NCI-H1048 (cell line): ENCODE results near the gene TMA7.
A peak's percentile ranks its signal among the peaks of the same experiment; 100 is the strongest.
"Not testable (repeated sequence)": the region's sequence is repeated elsewhere in the genome, so short reads cannot be mapped to it uniquely, and the experiment has no call there.

Experiments
- DNase-seq: peaks from one replicate; lab custom pipeline; 2025; lab: John Stamatoyannopoulos, UW

The TMA7 gene

GRCh38 chr3:48436477-48436787, 3.6 kb upstream of the TMA7 start:
- no peak for DNase-seq

DNA sequence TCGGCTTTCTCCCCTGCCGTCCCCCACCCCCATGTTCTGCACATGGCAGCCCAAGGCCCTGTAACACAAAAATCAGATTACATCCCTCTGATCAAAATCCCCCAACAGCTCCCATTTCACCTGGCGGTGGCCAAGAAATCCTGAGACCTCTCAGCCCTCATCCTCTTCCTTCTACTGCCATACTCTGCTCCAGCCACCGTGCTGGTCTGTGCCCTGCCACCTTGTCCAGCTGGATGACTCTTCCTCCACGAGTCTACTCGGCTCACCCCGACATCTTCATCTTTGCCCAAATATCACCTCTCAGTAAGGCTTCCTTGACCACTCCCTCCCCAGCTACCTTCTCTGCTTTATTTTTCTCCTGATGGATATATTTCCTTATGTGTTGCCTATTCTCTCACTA, 3.2 kb upstream of the TMA7 start:
- DNase-seq = no peak

- no peak for DNase-seq
Measured at GRCh38 chr3:48437812-48438211, 2.2 kb upstream of the TMA7 start.

GRCh38 chr3:48440590-48440958, 517 bp downstream of the TMA7 start:
- no peak for DNase-seq

- no peak for DNase-seq
Measured at GRCh38 chr3:48441940-48442339, 1.9 kb downstream of the TMA7 start.

DNA sequence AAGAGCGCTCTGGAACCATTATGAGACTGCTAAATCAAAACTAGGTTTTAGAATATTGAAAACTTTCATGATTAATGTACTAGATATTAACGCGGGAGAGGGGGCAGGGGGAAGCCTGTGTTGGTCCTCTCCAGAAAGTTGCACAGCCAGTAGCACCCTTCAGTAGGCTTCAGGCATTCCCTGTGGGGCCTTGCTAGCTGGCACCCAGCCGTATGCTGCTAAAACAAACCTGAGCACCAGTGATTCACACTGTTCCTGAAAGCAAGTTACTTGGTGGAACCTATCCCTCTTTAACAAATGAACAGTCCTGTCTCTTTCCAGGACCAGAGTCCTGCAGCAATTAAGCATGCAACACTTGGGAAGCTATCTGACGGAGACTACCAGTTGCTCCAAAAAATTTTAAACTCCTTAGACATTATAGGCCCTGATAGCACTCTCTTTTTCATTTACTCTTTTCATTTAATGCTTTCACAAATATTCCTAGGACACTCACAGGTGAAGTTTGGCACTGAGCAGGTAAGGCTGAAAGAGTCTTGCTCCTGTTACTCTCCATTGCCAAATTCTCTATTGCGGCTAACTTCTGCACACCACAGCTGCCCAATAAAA, 5.3 kb downstream of the TMA7 start:
- DNase-seq = no peak

DNA sequence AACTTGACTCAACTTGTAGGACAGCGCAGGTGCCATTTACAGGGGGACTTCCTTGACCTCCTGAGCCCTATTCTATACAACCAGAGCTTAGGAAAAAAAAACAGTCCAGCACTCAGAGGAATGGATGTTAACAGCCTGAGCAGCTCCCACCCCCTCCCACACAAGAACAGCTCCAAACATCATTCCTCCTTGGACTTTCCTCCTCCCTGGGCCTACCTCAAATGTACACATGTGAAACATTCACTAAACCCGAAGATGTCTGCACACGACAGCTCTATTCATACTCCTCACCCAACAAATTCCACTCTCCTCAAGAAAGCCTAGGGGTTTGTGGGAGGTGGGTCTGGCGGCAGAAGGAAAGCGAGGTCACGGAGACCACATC, 6.0 kb downstream of the TMA7 start:
- no peak for DNase-seq

DNA sequence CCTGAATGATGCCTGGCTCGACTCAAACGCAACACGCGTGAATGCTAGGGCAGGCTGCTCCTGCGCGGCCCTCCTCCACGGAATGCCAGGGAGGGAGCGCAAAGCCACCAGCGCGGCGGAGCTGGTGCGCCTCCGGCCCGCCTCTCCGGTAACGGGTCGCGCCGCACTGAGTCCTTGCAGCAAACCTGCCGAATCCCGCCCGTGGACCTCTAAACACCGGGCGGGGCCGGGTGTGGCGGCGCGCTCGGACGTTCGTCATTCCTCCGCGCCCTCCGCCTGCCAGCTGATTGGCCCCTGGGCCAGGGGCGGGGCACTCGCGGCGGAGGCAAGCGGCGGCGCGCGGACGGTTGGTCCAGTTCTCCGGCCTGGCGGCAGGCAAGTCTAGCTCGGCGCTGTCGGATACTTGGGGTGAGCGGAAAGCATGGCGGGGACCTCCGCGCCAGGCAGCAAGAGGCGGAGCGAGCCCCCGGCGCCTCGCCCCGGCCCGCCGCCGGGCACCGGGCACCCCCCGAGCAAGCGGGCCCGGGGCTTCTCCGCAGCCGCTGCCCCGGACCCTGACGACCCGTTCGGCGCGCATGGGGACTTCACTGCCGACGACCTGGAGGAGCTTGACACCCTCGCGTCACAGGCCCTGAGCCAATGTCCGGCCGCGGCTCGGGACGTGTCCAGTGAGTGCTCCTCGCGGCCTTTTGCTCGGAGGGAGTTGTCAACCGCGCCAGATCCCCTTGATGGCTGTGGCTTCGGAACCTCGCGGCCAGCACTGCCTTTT, 6.6 kb downstream of the TMA7 start, which contains the start of gene ATRIP:
TSS of gene ATRIP (plus strand) at position 313 of the 769 bp plus-strand sequence. CDS start at position 422, 109 bp downstream.
- DNase-seq = peak; percentile 72

GRCh38 chr3:48451270-48451669, 11.2 kb downstream of the TMA7 start:
- no peak for DNase-seq

- DNase-seq = peak; percentile 64
Measured at GRCh38 chr3:48456456-48456855, 16.4 kb downstream of the TMA7 start.

DNA sequence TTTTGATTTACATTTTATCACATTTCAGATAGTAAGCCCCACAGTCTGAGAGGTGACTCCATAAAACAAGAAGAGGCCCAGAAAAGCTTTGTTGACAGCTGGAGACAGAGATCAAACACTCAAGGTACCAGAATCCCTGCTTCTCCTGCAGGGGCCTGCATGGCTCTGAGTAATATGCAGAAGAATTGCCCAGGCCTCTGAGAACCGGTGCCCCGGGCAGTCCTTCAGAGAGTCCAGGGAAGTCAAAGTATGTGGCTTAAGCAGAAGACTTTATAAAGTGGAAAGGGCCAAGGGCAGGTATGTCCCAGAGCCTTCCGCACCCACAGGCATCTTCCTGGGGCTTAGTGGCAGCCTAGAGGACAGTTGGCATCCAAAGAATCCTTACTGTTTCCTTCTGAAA, 19.3 kb downstream of the TMA7 start:
- no peak for DNase-seq

DNA sequence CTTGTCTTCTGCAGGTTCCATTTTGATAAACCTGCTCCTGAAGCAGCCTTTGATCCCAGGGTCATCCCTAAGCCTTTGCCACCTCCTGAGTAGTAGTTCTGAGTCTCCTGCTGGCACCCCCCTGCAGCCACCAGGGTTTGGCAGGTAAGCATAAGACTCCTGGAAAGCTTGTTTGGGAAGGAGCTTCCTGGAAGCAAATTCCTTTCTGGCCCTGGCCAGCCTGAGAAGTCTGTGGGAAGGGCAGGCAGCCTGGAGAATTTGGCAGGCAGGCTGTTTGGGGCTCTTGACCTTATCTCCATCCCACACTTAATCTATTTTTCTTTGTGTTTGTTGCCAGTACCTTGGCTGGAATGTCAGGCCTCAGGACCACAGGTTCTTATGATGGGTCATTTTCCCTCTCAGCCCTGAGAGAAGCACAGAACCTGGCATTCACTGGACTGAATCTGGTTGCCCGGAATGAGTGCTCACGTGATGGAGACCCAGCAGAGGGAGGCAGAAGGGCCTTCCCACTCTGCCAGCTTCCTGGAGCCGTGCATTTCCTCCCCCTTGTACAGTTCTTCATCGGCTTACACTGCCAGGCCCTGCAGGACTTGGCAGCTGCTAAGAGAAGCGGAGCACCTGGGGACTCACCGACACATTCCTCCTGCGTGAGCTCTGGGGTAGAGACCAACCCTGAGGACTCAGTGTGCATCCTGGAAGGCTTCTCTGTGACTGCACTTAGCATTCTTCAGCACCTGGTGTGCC, 19.9 kb downstream of the TMA7 start:
- DNase-seq = no peak

- DNase-seq = no peak
Measured at GRCh38 chr3:48460517-48460902, 20.5 kb downstream of the TMA7 start.

DNA sequence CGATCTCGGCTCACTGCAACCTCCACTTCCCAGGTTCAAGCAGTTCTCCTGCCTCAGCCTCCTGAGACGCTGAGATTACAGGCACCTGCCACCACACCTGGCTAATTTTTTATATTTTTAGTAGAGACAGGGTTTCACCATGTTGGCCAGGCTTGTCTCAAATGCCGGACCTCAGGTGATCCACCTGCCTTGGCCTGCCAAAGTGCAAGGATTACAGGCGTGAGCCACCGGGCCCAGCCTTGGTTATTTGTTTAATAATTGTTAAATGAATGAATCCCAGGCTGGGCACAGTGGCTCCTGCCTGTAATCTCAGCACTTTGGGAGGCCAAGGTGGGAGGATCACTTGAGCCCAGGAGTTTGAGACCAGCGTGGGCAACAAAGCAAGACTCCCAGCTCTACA, 21.7 kb downstream of the TMA7 start:
- DNase-seq = not testable (repeated sequence)

DNA sequence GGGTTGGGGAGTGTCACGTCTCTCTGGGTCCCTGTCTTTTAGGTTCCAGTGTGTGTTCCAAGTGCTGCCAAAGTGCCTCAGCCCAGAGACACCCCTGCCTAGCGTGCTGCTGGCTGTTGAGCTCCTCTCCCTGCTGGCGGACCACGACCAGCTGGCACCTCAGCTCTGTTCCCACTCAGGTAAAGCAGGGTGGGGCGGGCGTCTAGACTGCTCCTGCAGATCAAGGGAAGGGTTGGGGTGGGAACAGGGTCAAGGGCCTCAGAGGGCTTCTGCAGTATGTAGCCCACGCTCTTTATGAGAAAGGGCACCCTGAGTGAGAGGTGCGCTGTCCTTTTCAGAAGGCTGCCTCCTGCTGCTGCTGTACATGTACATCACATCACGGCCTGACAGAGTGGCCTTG, 23.6 kb downstream of the TMA7 start:
- DNase-seq = no peak

DNA sequence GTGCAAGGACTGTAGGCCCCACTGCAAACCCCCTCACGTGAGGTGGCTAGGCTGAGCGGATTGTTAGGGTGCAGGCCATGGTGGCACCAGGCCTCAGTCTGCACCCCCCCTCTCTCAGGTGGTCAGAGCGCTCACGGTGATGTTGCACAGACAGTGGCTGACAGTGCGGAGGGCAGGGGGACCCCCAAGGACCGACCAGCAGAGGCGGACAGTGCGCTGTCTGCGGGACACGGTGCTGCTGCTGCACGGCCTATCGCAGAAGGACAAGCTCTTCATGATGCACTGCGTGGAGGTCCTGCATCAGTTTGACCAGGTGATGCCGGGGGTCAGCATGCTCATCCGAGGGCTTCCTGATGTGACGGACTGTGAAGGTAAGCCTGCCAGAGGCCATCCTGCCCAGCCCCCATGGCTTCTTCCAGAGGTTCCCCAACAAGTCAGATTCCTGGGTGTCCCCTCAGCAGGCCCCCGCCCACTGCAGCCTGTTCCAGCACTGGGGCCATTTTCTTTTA, 24.7 kb downstream of the TMA7 start:
- no peak for DNase-seq

DNA sequence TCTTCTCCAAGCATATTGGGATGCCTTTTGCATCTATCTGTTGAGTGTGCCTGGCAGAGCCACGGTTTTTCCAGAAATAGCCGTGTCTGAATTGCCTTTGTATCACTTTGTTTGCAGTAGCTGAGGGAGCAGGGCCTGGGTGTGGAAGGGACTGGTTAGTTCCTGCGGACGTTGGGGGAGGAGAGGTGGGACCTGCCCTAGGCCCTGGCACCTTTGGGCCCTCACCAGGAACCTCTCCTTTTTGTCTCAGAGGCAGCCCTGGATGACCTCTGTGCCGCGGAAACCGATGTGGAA, 25.1 kb downstream of the TMA7 start:
- no peak for DNase-seq

GRCh38 chr3:48465531-48466378, 25.7 kb downstream of the TMA7 start:
- DNase-seq = peak; percentile 83

DNA sequence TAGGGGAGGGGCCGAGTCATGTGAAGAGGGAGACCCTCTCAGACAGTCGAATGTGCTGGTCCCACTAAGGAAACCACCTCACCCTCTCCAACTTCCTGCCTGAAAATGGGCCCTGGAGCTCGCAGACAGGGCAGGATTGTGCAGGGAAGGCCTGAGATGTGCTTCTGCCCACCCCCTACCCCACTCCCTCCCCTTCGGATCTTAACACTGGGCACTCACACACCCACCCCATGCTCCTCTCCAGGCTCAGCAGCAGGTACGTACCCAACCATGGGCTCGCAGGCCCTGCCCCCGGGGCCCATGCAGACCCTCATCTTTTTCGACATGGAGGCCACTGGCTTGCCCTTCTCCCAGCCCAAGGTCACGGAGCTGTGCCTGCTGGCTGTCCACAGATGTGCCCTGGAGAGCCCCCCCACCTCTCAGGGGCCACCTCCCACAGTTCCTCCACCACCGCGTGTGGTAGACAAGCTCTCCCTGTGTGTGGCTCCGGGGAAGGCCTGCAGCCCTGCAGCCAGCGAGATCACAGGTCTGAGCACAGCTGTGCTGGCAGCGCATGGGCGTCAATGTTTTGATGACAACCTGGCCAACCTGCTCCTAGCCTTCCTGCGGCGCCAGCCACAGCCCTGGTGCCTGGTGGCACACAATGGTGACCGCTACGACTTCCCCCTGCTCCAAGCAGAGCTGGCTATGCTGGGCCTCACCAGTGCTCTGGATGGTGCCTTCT, 26.5 kb downstream of the TMA7 start:
- no peak for DNase-seq

DNA sequence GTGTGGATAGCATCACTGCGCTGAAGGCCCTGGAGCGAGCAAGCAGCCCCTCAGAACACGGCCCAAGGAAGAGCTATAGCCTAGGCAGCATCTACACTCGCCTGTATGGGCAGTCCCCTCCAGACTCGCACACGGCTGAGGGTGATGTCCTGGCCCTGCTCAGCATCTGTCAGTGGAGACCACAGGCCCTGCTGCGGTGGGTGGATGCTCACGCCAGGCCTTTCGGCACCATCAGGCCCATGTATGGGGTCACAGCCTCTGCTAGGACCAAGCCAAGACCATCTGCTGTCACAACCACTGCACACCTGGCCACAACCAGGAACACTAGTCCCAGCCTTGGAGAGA, 27.0 kb downstream of the TMA7 start:
- DNase-seq = no peak

DNA sequence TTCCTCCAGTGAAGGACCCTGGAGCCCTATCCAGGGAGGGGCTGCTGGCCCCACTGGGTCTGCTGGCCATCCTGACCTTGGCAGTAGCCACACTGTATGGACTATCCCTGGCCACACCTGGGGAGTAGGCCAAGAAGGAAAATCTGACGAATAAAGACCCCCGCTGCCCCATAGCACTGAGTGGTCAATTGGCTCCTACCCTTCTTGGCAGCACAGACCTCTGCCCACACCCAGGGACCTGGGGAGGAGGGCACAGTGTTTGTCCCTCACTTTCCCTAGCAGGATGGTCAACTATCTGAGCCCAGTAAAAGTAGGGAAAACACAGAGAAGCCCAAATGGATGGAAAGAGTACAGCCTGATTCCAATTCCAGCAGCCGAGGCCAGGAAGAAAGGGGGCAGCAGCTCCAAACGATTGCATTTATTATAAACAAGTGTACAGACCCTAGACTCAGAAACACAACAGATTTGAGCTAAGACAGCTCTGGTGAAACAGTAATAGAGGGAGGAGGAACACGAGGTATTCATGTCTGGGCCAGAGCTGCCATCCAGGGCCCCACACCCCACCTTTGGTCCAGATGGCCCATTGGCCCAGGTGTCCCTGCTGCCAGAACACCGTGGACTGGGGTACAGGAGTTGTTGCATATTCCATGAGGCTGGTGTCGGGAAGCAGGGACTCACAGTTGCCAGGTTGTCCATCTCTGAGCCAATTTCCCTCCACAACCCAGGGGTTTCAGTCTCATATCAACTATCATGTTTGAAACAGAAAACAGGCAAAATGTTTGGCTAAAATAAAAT, 27.6 kb downstream of the TMA7 start:
- no peak for DNase-seq
